Measurements from ENCODE around the gene S100A14. TPM values are rescaled to one million over a fixed set of nuclear protein-coding genes. Genes with fewer than 3 reads are reported as not detected.

The S100A14 gene
- total RNA-seq, 2 experiments from 2014 or later: not detected

DNA sequence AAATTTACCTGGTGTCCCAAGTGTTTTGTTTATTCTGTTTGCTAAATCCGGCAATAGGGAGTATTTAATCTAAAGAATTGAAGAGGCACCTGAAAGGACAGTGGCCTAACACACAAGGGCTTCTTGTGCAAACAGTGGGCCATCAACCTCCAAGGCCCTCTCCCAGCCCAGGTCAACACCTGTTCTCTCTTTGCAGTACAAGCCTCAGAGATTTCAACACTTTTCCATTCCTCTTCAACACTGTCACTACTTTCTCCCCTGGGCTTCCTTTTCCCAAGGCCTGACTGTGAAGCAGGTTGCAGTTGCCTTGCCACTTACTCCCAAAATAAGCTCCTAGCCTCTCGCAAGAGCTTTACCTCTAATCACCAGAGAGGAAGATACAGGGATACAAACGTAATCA is 39.2 kb upstream of the S100A14 start:
- Histone ChIP-seq H3K4me3 (ENCODE audit: low read depth, low read length, poor library complexity, severe bottlenecking) (no peak overlapping the region), H3K4me2 (ENCODE audit: low read length) (no peak overlapping the region), H2AFZ (ENCODE audit: low read length) (no peak overlapping the region), H3K4me1 (ENCODE audit: insufficient read depth, low read length, poor library complexity, severe bottlenecking) (peaks cover 18% of the 10 kb centered on the region), H4K20me1 (ENCODE audit: insufficient read depth, low read length) (peaks cover 6% of the 10 kb centered on the region; the same call in 1 of the 2 replicates), H3K79me2 (ENCODE audit: insufficient read depth, low read depth, low read length) (peaks cover 12% of the 10 kb centered on the region), H3K9me3 (ENCODE audit: low read length) (no peaks in the 10 kb centered on the region), H3K36me3 (ENCODE audit: insufficient read depth, low read length) (peaks cover 5% of the 10 kb centered on the region; the same call in 1 of the 2 replicates), H3K27ac (ENCODE audit: low read depth, low read length, poor library complexity, severe bottlenecking) (no peak overlapping the region), H3K9me2 (ENCODE audit: insufficient read depth, low read length) (no peaks in the 10 kb centered on the region)
- DNase-seq (ENCODE audit: low spot score): no peak
- POLR2A ChIA-PET: no interaction called here
- TF ChIP-seq, protein P1, sequence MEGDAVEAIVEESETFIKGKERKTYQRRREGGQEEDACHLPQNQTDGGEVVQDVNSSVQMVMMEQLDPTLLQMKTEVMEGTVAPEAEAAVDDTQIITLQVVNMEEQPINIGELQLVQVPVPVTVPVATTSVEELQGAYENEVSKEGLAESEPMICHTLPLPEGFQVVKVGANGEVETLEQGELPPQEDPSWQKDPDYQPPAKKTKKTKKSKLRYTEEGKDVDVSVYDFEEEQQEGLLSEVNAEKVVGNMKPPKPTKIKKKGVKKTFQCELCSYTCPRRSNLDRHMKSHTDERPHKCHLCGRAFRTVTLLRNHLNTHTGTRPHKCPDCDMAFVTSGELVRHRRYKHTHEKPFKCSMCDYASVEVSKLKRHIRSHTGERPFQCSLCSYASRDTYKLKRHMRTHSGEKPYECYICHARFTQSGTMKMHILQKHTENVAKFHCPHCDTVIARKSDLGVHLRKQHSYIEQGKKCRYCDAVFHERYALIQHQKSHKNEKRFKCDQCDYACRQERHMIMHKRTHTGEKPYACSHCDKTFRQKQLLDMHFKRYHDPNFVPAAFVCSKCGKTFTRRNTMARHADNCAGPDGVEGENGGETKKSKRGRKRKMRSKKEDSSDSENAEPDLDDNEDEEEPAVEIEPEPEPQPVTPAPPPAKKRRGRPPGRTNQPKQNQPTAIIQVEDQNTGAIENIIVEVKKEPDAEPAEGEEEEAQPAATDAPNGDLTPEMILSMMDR (conservative IDR thresholded peaks at IDR 0.05; ENCODE audit: low read length): no peak
- no peak for TF ChIP-seq EZH2phosphoT487 (IDR thresholded peaks at IDR 0.05; ENCODE audit: borderline replicate concordance, low read depth, low read length)
- no TSS peak for BruUV-seq (replicated peaks)
- CTCF ChIA-PET (ENCODE audit: unreplicated experiment): no interaction called here
- intact Hi-C loops (cut with micrococcal nuclease; ENCODE audit: unreplicated experiment): loop anchor here (5.0 kb wide), 1 partner anchor 83 kb away; no protein-coding TSS in a partner anchor

DNA sequence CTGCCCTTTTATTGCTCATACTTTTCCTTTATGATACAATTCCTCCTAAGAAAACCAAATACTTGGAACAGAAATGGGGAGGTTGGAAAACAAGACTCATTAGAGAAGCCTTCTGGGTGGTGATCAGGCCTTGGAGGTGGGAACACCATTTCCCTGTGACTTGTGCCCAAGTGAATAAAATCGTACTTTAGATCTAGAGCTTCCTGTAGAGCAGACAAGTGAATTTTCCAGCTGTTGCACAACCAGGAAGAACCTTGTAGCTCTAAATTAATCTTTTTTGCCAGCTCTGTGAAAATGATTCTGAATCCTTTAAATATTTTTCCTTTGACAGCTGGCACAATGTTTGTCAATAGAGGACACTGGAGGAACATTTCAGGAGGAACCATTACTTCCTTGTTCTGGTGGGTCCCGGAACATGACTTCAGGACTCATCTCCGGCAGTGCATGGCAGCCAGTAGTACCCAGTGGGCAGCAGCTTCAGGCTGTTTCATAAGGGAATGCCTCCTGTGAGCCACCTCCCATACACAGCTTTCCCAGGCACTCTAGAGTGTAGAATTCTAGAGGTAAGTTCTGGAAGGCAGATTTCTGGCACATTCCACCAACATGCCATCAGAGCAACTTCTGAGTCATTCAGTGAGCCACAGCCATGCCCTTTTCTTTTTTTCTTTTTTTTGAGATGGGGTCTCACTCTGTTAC is 36.8 kb upstream of the S100A14 start:
- Histone ChIP-seq H4K20me1 (ENCODE audit: insufficient read depth, low read length) (no peaks in the 10 kb centered on the region), H3K79me2 (ENCODE audit: insufficient read depth, low read depth, low read length) (no peaks in the 10 kb centered on the region), H3K9me3 (ENCODE audit: low read length) (no peaks in the 10 kb centered on the region), H2AFZ (ENCODE audit: low read length) (peak overlapping the region; percentile 52; the same call in 1 of the 2 replicates), H3K9me2 (ENCODE audit: insufficient read depth, low read length) (no peaks in the 10 kb centered on the region), H3K4me2 (ENCODE audit: low read length) (no peak overlapping the region), H3K27ac (ENCODE audit: low read depth, low read length, poor library complexity, severe bottlenecking) (no peak overlapping the region), H3K4me3 (ENCODE audit: low read depth, low read length, poor library complexity, severe bottlenecking) (no peak overlapping the region), H3K4me1 (ENCODE audit: insufficient read depth, low read length, poor library complexity, severe bottlenecking) (peaks cover 4% of the 10 kb centered on the region), H3K36me3 (ENCODE audit: insufficient read depth, low read length) (no peaks in the 10 kb centered on the region)
- intact Hi-C loops (cut with micrococcal nuclease; ENCODE audit: unreplicated experiment): no loop called here
- no peak for DNase-seq (ENCODE audit: low spot score)
- no TSS peak for BruUV-seq (replicated peaks)
- TF ChIP-seq, protein P1 (conservative IDR thresholded peaks at IDR 0.05; ENCODE audit: low read length): no peak
- no peak for TF ChIP-seq EZH2phosphoT487 (IDR thresholded peaks at IDR 0.05; ENCODE audit: borderline replicate concordance, low read depth, low read length)
- ChIA-PET CTCF (ENCODE audit: unreplicated experiment) (no interaction called here), POLR2A (interaction anchor here (0.5 to 3.2 kb wide), 4 partner anchors 9 to 174 kb away, joined by 4 to 8 read pairs (median 6); partner anchors contain the start of gene CHTOP)

DNA sequence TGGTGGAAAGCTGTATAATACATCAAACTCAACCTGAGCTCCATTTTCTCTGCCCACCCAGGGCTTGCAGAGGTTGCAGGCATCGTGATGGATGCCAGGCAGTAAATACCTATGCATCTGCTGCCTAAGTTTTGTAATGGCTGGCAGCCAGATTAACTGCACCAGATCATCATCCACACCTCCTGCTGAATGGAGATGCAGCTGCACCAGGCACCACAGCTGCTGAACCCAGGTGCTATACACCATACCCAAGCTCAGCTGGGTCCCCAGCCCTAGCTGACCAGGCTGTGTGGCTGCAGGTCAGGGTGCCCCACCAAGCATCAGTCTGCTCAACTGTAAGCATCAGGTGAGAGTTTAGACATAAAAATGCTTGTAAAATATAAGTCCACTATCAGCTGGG is 35.6 kb upstream of the S100A14 start:
- Histone ChIP-seq H3K79me2 (ENCODE audit: insufficient read depth, low read depth, low read length) (no peaks in the 10 kb centered on the region), H3K36me3 (ENCODE audit: insufficient read depth, low read length) (peaks cover 8% of the 10 kb centered on the region), H3K27ac (ENCODE audit: low read depth, low read length, poor library complexity, severe bottlenecking) (no peak overlapping the region), H3K9me2 (ENCODE audit: insufficient read depth, low read length) (no peaks in the 10 kb centered on the region), H3K9me3 (ENCODE audit: low read length) (no peaks in the 10 kb centered on the region), H3K4me3 (ENCODE audit: low read depth, low read length, poor library complexity, severe bottlenecking) (no peak overlapping the region), H4K20me1 (ENCODE audit: insufficient read depth, low read length) (no peaks in the 10 kb centered on the region), H3K4me1 (ENCODE audit: insufficient read depth, low read length, poor library complexity, severe bottlenecking) (no peaks in the 10 kb centered on the region), H3K4me2 (ENCODE audit: low read length) (no peak overlapping the region), H2AFZ (ENCODE audit: low read length) (no peak overlapping the region)
- intact Hi-C loops (cut with micrococcal nuclease; ENCODE audit: unreplicated experiment): no loop called here
- BruUV-seq (replicated peaks): no TSS peak
- TF ChIP-seq EZH2phosphoT487 (IDR thresholded peaks at IDR 0.05; ENCODE audit: borderline replicate concordance, low read depth, low read length): no peak
- TF ChIP-seq, protein P1 (conservative IDR thresholded peaks at IDR 0.05; ENCODE audit: low read length): no peak
- CTCF ChIA-PET (ENCODE audit: unreplicated experiment): no interaction called here
- DNase-seq (ENCODE audit: low spot score): no peak
- POLR2A ChIA-PET: interaction anchor here (0.9 to 3.2 kb wide), 3 partner anchors 8 to 25 kb away, joined by 3 to 8 read pairs (median 8); partner anchors contain the start of genes CHTOP and S100A13

Measured in OCI-LY7 (cell line).